ENCODE measurements around the gene SPATA45. TPM values are rescaled to one million over a fixed set of nuclear protein-coding genes. Genes with fewer than 3 reads are reported as not detected.

SPATA45 gene
- total and polyA plus RNA-seq, 2 of the 13 experiments (the other 11 are each of a cell fraction or from before 2014, with no cell fraction given), result 0.17 to 0.64 TPM

DNA sequence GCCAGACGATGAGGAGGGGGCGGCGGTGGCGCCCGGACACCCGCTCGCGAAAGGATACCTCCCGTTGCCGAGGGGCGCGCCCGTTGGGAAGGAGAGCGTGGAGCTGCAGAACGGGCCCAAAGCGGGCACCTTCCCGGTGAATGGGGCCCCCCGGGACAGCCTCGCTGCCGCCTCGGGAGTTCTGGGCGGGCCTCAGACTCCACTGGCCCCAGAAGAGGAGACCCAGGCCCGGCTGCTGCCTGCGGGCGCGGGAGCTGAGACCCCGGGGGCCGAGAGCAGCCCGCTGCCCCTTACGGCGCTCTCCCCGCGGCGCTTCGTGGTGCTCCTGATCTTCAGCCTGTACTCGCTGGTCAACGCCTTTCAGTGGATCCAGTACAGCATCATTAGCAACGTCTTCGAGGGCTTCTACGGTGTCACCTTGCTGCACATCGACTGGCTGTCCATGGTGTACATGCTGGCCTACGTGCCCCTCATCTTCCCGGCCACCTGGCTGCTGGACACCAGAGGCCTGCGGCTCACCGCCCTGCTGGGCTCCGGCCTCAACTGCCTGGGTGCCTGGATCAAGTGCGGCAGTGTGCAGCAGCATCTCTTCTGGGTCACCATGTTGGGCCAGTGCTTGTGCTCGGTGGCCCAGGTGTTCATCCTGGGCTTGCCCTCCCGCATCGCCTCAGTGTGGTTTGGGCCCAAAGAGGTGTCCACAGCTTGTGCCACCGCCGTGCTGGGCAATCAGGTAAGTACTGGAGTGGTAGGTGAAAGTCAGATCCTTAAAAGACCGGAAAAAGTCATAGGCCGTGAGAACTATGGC lies 11.2 kb upstream of the SPATA45 start (continued):
- TF ChIP-seq, protein P1, sequence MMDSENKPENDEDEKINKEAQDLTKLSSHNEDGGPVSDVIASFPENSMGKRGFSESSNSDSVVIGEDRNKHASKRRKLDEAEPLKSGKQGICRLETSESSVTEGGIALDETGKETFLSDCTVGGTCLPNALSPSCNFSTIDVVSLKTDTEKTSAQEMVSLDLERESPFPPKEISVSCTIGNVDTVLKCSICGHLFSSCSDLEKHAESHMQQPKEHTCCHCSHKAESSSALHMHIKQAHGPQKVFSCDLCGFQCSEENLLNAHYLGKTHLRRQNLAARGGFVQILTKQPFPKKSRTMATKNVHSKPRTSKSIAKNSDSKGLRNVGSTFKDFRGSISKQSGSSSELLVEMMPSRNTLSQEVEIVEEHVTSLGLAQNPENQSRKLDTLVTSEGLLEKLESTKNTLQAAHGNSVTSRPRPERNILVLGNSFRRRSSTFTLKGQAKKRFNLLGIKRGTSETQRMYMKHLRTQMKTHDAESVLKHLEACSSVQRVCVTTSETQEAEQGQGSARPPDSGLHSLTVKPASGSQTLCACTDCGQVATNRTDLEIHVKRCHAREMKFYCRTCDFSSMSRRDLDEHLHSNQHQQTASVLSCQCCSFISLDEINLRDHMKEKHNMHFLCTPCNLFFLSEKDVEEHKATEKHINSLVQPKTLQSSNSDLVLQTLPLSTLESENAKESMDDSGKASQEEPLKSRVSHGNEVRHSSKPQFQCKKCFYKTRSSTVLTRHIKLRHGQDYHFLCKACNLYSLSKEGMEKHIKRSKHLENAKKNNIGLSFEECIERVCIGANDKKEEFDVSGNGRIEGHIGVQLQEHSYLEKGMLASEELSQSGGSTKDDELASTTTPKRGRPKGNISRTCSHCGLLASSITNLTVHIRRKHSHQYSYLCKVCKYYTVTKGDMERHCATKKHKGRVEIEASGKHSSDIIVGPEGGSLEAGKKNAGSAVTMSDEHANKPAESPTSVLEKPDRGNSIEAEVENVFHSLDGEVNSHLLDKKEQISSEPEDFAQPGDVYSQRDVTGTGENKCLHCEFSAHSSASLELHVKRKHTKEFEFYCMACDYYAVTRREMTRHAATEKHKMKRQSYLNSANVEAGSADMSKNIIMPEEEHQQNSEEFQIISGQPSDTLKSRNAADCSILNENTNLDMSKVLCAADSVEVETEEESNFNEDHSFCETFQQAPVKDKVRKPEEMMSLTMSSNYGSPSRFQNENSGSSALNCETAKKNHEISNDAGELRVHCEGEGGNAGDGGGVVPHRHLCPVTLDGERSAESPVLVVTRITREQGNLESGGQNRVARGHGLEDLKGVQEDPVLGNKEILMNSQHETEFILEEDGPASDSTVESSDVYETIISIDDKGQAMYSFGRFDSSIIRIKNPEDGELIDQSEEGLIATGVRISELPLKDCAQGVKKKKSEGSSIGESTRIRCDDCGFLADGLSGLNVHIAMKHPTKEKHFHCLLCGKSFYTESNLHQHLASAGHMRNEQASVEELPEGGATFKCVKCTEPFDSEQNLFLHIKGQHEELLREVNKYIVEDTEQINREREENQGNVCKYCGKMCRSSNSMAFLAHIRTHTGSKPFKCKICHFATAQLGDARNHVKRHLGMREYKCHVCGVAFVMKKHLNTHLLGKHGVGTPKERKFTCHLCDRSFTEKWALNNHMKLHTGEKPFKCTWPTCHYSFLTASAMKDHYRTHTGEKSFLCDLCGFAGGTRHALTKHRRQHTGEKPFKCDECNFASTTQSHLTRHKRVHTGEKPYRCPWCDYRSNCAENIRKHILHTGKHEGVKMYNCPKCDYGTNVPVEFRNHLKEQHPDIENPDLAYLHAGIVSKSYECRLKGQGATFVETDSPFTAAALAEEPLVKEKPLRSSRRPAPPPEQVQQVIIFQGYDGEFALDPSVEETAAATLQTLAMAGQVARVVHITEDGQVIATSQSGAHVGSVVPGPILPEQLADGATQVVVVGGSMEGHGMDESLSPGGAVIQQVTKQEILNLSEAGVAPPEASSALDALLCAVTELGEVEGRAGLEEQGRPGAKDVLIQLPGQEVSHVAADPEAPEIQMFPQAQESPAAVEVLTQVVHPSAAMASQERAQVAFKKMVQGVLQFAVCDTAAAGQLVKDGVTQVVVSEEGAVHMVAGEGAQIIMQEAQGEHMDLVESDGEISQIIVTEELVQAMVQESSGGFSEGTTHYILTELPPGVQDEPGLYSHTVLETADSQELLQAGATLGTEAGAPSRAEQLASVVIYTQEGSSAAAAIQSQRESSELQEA (CRISPR knock-in tag; IDR thresholded peaks at IDR 0.05; ENCODE audit: not compliant biosample characterization), result no peak
- no peak for TF ChIP-seq GABPA (IDR thresholded peaks at IDR 0.05; ENCODE audit: low read depth, low read length)
- no peak for TF ChIP-seq GABPA (CRISPR knock-in tag; IDR thresholded peaks at IDR 0.05; ENCODE audit: low read depth)
- peak; percentile 14; the same call in 1 of the 2 replicates for TF ChIP-seq ZFP1 (CRISPR knock-in tag; IDR thresholded peaks at IDR 0.05)
- no peak for TF ChIP-seq TOPORS (CRISPR knock-in tag; IDR thresholded peaks at IDR 0.05)
- peak; percentile 10 for TF ChIP-seq HNRNPK (IDR thresholded peaks at IDR 0.05; ENCODE audit: low read depth, low read length, poor library complexity, severe bottlenecking)
- no peak for TF ChIP-seq RARA (CRISPR knock-in tag; IDR thresholded peaks at IDR 0.05)
- no peak for TF ChIP-seq ZNF253 (CRISPR knock-in tag; IDR thresholded peaks at IDR 0.05; ENCODE audit: borderline replicate concordance)
- no peak for TF ChIP-seq PHB2 (IDR thresholded peaks at IDR 0.05; ENCODE audit: partially characterized antibody)
- no peak for TF ChIP-seq ZNF121 (CRISPR knock-in tag; IDR thresholded peaks at IDR 0.05)
- TF ChIP-seq, protein P2, sequence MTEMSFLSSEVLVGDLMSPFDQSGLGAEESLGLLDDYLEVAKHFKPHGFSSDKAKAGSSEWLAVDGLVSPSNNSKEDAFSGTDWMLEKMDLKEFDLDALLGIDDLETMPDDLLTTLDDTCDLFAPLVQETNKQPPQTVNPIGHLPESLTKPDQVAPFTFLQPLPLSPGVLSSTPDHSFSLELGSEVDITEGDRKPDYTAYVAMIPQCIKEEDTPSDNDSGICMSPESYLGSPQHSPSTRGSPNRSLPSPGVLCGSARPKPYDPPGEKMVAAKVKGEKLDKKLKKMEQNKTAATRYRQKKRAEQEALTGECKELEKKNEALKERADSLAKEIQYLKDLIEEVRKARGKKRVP (CRISPR knock-in tag; IDR thresholded peaks at IDR 0.05), result no peak
- TF ChIP-seq GATAD1 (CRISPR knock-in tag; IDR thresholded peaks at IDR 0.05), result no peak
- no peak for TF ChIP-seq JARID2 (CRISPR knock-in tag; IDR thresholded peaks at IDR 0.05; ENCODE audit: insufficient replicate concordance)
- TF ChIP-seq, protein P3, sequence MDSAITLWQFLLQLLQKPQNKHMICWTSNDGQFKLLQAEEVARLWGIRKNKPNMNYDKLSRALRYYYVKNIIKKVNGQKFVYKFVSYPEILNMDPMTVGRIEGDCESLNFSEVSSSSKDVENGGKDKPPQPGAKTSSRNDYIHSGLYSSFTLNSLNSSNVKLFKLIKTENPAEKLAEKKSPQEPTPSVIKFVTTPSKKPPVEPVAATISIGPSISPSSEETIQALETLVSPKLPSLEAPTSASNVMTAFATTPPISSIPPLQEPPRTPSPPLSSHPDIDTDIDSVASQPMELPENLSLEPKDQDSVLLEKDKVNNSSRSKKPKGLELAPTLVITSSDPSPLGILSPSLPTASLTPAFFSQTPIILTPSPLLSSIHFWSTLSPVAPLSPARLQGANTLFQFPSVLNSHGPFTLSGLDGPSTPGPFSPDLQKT (CRISPR knock-in tag; IDR thresholded peaks at IDR 0.05; ENCODE audit: borderline replicate concordance), result no peak
- TF ChIP-seq, protein P4, sequence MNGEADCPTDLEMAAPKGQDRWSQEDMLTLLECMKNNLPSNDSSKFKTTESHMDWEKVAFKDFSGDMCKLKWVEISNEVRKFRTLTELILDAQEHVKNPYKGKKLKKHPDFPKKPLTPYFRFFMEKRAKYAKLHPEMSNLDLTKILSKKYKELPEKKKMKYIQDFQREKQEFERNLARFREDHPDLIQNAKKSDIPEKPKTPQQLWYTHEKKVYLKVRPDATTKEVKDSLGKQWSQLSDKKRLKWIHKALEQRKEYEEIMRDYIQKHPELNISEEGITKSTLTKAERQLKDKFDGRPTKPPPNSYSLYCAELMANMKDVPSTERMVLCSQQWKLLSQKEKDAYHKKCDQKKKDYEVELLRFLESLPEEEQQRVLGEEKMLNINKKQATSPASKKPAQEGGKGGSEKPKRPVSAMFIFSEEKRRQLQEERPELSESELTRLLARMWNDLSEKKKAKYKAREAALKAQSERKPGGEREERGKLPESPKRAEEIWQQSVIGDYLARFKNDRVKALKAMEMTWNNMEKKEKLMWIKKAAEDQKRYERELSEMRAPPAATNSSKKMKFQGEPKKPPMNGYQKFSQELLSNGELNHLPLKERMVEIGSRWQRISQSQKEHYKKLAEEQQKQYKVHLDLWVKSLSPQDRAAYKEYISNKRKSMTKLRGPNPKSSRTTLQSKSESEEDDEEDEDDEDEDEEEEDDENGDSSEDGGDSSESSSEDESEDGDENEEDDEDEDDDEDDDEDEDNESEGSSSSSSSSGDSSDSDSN (CRISPR knock-in tag; IDR thresholded peaks at IDR 0.05), result peak; percentile 61; the same call in 1 of the 2 replicates
- TF ChIP-seq ZNF547 (CRISPR knock-in tag; IDR thresholded peaks at IDR 0.05), result no peak
- TF ChIP-seq ZNF333 (CRISPR knock-in tag; IDR thresholded peaks at IDR 0.05; ENCODE audit: borderline replicate concordance), result no peak

Measured in HepG2 (cell line).